A549 (cell line): ENCODE measurements around the gene SPIB. TPM values are rescaled to one million over a fixed set of nuclear protein-coding genes. Genes with fewer than 3 reads are reported as not detected.
A peak's percentile ranks its signal among the peaks of the same experiment; 100 is the strongest.

Experiments used
- ATAC-seq, 2 experiments: fragments of 200-7000 bp in 1 of 2; fragments of >200 bp in 1 of 2; cut with Nextera tagmentation in 1 of 2; cut with Tn5 transposase in 1 of 2; 3 replicates each; pipeline versions ENCODE4 v1.8.0 to v1.9.1; 2018 to 2020; ENCODE audit warnings: mild to moderate bottlenecking in 1 of 2, moderate library complexity in 1 of 2
- CTCF ChIA-PET: fragments of 300-600 bp; sonication (Branson Sonifier 250); formaldehyde crosslinking; extraction: SDS; loops from one replicate; lab custom pipeline; 2021; ENCODE audit warnings: antibody characterized with exemption, inconsistent platforms; lab: Yijun Ruan, JAX
- POLR2A ChIA-PET: fragments of 350-600 bp; formaldehyde crosslinking; extraction: SDS; loops from one replicate; lab custom pipeline; 2021; ENCODE audit warnings: antibody characterized with exemption, inconsistent platforms; lab: Yijun Ruan, JAX
- DNase-seq, 2 experiments: peaks; one replicate each; pipeline versions ENCODE4 v3.0.0 to v3.0.0-alpha.2; 2011 to 2016; ENCODE audit warnings: low read depth in 1 of 2, low spot score in 1 of 2
- FAIRE-seq: peaks from 2 replicates; lab custom pipeline; 2011; peaks lifted over from hg19 to GRCh38; lab: Jason Lieb, UNC
- H3K27ac ChIP-seq, 2 experiments: fragments of >200 bp; sonication (Bioruptor Twin); formaldehyde crosslinking; 3 replicates each; pipeline ENCODE4 v1.5.1; 2016 to 2017
- H3K4me1 ChIP-seq: fragments of >200 bp; sonication (Bioruptor Twin); formaldehyde crosslinking; 3 replicates; pipeline ENCODE4 v1.6.1; 2016
- H3K4me2 ChIP-seq: fragments of >200 bp; sonication (Bioruptor Twin); formaldehyde crosslinking; 3 replicates; pipeline ENCODE4 v1.6.1; 2016
- H3K4me3 ChIP-seq: fragments of >200 bp; sonication (Bioruptor Twin); formaldehyde crosslinking; 3 replicates; pipeline ENCODE4 v1.5.1; 2016
- H3K9me3 ChIP-seq: fragments of >200 bp; sonication (Bioruptor Twin); formaldehyde crosslinking; 3 replicates; pipeline ENCODE4 v1.6.1; 2016
- ATOH8 ChIP-seq: fragments of 250-450 bp; sonication (Bioruptor Pico); IDR thresholded peaks from 2 replicates; pipeline ENCODE4 v1.5.0; 2020; ENCODE audit warnings: low read depth, mild to moderate bottlenecking, moderate library complexity
- BCL3 ChIP-seq: fragments of >200 bp; sonication (Bioruptor Twin); formaldehyde crosslinking; IDR thresholded peaks from 3 replicates; pipeline ENCODE4 v1.6.1; 2016
- CHD2 ChIP-seq: fragments of 150-350 bp; IDR thresholded peaks from 2 replicates; pipeline ENCODE4 v1.6.1; 2014; ENCODE audit warnings: low read length; ENCODE audit not compliant: partially characterized antibody
- EP300 ChIP-seq, 2 experiments: fragments of >200 bp; sonication (Bioruptor Twin); formaldehyde crosslinking; IDR thresholded peaks; 2 replicates in 1 of 2; 3 replicates in 1 of 2; pipeline ENCODE4 v1.6.1; 2016 to 2017
- FOSB ChIP-seq: fragments of 250-450 bp; sonication (Bioruptor Pico); IDR thresholded peaks from 2 replicates; pipeline ENCODE4 v1.5.0; 2020; ENCODE audit warnings: mild to moderate bottlenecking, moderate library complexity
- FOXS1 ChIP-seq: fragments of 250-450 bp; sonication (Bioruptor Pico); IDR thresholded peaks from 2 replicates; pipeline ENCODE4 v1.5.0; 2020; ENCODE audit warnings: mild to moderate bottlenecking, moderate library complexity
- HEYL ChIP-seq: fragments of 250-450 bp; sonication (Bioruptor Pico); IDR thresholded peaks from 2 replicates; pipeline ENCODE4 v1.8.0; 2021; ENCODE audit warnings: mild to moderate bottlenecking, moderate library complexity
- HOXA7 ChIP-seq: fragments of 250-450 bp; sonication (Bioruptor Pico); IDR thresholded peaks from 2 replicates; pipeline ENCODE4 v1.5.0; 2020; ENCODE audit warnings: mild to moderate bottlenecking, moderate library complexity
- MAFK ChIP-seq: fragments of 450-650 bp; IDR thresholded peaks from 2 replicates; pipeline ENCODE4 v1.6.1; 2014; ENCODE audit not compliant: partially characterized antibody
- MAX ChIP-seq: IDR thresholded peaks from 2 replicates; pipeline ENCODE4 v1.6.1; 2012
- PBX3 ChIP-seq: IDR thresholded peaks from 2 replicates; pipeline ENCODE4 v1.6.1; 2012
- RAD21 ChIP-seq, 2 experiments: fragments of >200 bp in 1 of 2; sonication (Bioruptor Twin) in 1 of 2; formaldehyde crosslinking in 1 of 2; IDR thresholded peaks in 1 of 2; conservative IDR thresholded peaks in 1 of 2; 2 replicates in 1 of 2; 3 replicates in 1 of 2; pipeline ENCODE4 v1.6.1; 2012 to 2018; ENCODE audit warnings: inconsistent platforms in 1 of 2
- RARB ChIP-seq: fragments of 250-450 bp; sonication (Bioruptor Pico); IDR thresholded peaks from 2 replicates; pipeline ENCODE4 v1.8.0; 2021; ENCODE audit warnings: mild to moderate bottlenecking, moderate library complexity
- REST ChIP-seq: fragments of 200-600 bp; sonication (generic); IDR thresholded peaks from 2 replicates; pipeline ENCODE4 v1.6.1; 2016; ENCODE audit warnings: antibody characterized with exemption, mild to moderate bottlenecking, moderate library complexity
- SREBF2 ChIP-seq: fragments of 450-650 bp; IDR thresholded peaks from 2 replicates; pipeline ENCODE4 v1.6.1; 2014; ENCODE audit warnings: mild to moderate bottlenecking, moderate library complexity
- ZFP36 ChIP-seq: fragments of 450-650 bp; IDR thresholded peaks from 2 replicates; pipeline ENCODE4 v1.6.1; 2014; ENCODE audit warnings: borderline replicate concordance; ENCODE audit not compliant: partially characterized antibody
- ZNF302 ChIP-seq: fragments of 250-450 bp; sonication (Bioruptor Pico); IDR thresholded peaks from 2 replicates; pipeline ENCODE4 v1.9.0; 2021; ENCODE audit warnings: inconsistent platforms, mild to moderate bottlenecking, moderate library complexity
- WGBS: methylation state at CpG from one replicate; pipeline ENCODE4 v1.1.6; 2017; ENCODE audit errors: missing lambda C conversion rate; 5-methylcytosine and 5-hydroxymethylcytosine counted together
- polyA plus RNA-seq, 4 experiments: library from polyadenylated mRNA; depleted of rRNA in 3 of 4; stranded (reverse); fragments of >200 nt; fragmentation: RNase III in 1 of 4; extraction: RNeasy Plus Mini Kit Qiagen cat#74134 plus additional on column Dnase treatment in 1 of 4; gene quantifications; 2 replicates in 3 of 4; 3 replicates in 1 of 4; pipeline ENCODE4 v1.2.3, GENCODE V29; 2011 to 2017

SPIB gene
- polyA plus RNA-seq, 2 of the 4 experiments (the other 2 are of a cell fraction) = 0.03 TPM; not detected in 1

- H3K9me3 ChIP-seq = no peaks in the 10 kb centered on the region
- no peak for DNase-seq
- no peaks in the 10 kb centered on the region for H3K4me1 ChIP-seq
- FAIRE-seq = no peak
- CTCF ChIA-PET = interaction anchor here (1.5 to 3.7 kb wide), 3 partner anchors 11 to 93 kb away, joined by 5 to 25 read pairs (median 6); no protein-coding TSS in a partner anchor
- H3K4me2 ChIP-seq = no peak overlapping the region
- no peak overlapping the region for H3K4me3 ChIP-seq
- no peak for ATAC-seq
- POLR2A ChIA-PET = no interaction called here
- no peak for TF ChIP-seq ATOH8
- peak; percentile 7 for TF ChIP-seq ZFP36
- H3K27ac ChIP-seq = no peak overlapping the region
- 49% methylated on average over 30 of the region's 30 CpGs for WGBS
Measured at GRCh38 chr19:50450369-50451222, 31.9 kb downstream of the SPIB start.

- WGBS = 49% methylated on average over 9 of the region's 13 CpGs
- no peak overlapping the region for H3K27ac ChIP-seq
- ChIA-PET POLR2A (no interaction called here), CTCF (interaction anchor here (1.5 to 3.7 kb wide), 2 partner anchors 10 to 36 kb away, joined by 5 to 25 read pairs; no protein-coding TSS in a partner anchor)
- TF ChIP-seq MAX (no peak), FOXS1 (CRISPR knock-in tag) (no peak), HEYL (CRISPR knock-in tag) (no peak), HOXA7 (no peak), REST (no peak), BCL3 (no peak), MAFK (no peak), CHD2 (no peak), RAD21 (conservative IDR thresholded peaks at IDR 0.05 in 1 of 2, IDR thresholded peaks at IDR 0.05 in 1 of 2) (no peak), ZNF302 (CRISPR knock-in tag) (no peak)
- no peak overlapping the region for H3K4me3 ChIP-seq
- FAIRE-seq = no peak
- no peaks in the 10 kb centered on the region for H3K4me1 ChIP-seq
- H3K9me3 ChIP-seq = no peaks in the 10 kb centered on the region
- no peak for ATAC-seq
- no peak for DNase-seq
- H3K4me2 ChIP-seq = no peak overlapping the region
Measured at GRCh38 chr19:50451223-50451534, 32.4 kb downstream of the SPIB start.

- POLR2A ChIA-PET = no interaction called here
- CTCF ChIA-PET = interaction anchor here (0.7 to 1.6 kb wide), 3 partner anchors 84 to 239 kb away, joined by 3 to 8 read pairs (median 4); no protein-coding TSS in a partner anchor
Measured at GRCh38 chr19:50453243-50453642, 34.5 kb downstream of the SPIB start.

More at GRCh38 chr19:50453243-50453642, 34.5 kb downstream of the SPIB start:
- FAIRE-seq (no peak), DNase-seq (no peak), ATAC-seq (no peak)
- Histone ChIP-seq H3K27ac (no peak overlapping the region), H3K9me3 (no peaks in the 10 kb centered on the region), H3K4me1 (no peaks in the 10 kb centered on the region), H3K4me2 (no peak overlapping the region), H3K4me3 (no peak overlapping the region)
- TF ChIP-seq ZFP36 (peak; percentile 82), PBX3 (no peak), SREBF2 (no peak), RARB (CRISPR knock-in tag) (no peak), EP300 (IDR thresholded peaks at IDR 0.05) (no peak), FOSB (CRISPR knock-in tag) (no peak), MAFK (no peak)
- WGBS = 91% methylated on average over 3 of the region's 3 CpGs
